Transverse colon (tissue), 4 donors: ENCODE results near the gene MAMSTR. TPM values are rescaled to one million over a fixed set of nuclear protein-coding genes. Genes with fewer than 3 reads are reported as not detected.
A peak's percentile ranks its signal among the peaks of the same experiment; 100 is the strongest.

Source experiments
- DNase-seq: peaks from one replicate; pipeline ENCODE4 v3.0.0-alpha.2; 2019
- H3K27ac ChIP-seq, 4 donors: fragments of 200-600 bp; sonication (generic); 2 replicates each; pipeline ENCODE4 v1.5.1; 2016 to 2018; ENCODE audit warnings: inconsistent platforms in 4 of 4
- H3K27me3 ChIP-seq: fragments of 200-600 bp; sonication (generic); 2 replicates; pipeline ENCODE4 v1.5.1; 2017; ENCODE audit warnings: inconsistent platforms
- H3K36me3 ChIP-seq, 4 donors: fragments of 200-600 bp; sonication (generic); 2 replicates each; pipeline ENCODE4 v1.5.1; 2017 to 2019; ENCODE audit warnings: inconsistent platforms in 4 of 4
- H3K4me1 ChIP-seq, 4 donors: fragments of 200-600 bp; sonication (generic); 2 replicates each; pipeline ENCODE4 v1.5.1; 2017 to 2020; ENCODE audit warnings: inconsistent platforms in 4 of 4
- H3K4me3 ChIP-seq, 4 donors: fragments of 200-600 bp; sonication (generic); 1 replicate in 1 of 4; 2 replicates in 3 of 4; pipeline versions ENCODE4 v1.5.1 to v1.6.1; 2017 to 2019; ENCODE audit warnings: inconsistent platforms in 4 of 4
- H3K9me3 ChIP-seq, 2 donors: fragments of 200-600 bp; sonication (generic); 2 replicates each; pipeline ENCODE4 v1.5.1; 2017 to 2019; ENCODE audit warnings: inconsistent platforms in 2 of 2
- CTCF ChIP-seq, 5 experiments: fragments of 200-600 bp in 3 of 5; fragments of 450-650 bp in 2 of 5; sonication (generic) in 3 of 5; IDR thresholded peaks; 1 replicate in 2 of 5; 2 replicates in 3 of 5; pipeline ENCODE4 v1.5.1; 2016 to 2017; ENCODE audit warnings: antibody characterized with exemption in 5 of 5, inconsistent platforms in 3 of 5, mild to moderate bottlenecking in 2 of 5, moderate library complexity in 1 of 5
- EP300 ChIP-seq: sonication (generic); formaldehyde crosslinking; IDR thresholded peaks from one replicate; pipeline ENCODE4 v1.6.1; 2017; ENCODE audit warnings: antibody characterized with exemption, low read depth
- POLR2A ChIP-seq: fragments of 450-650 bp; IDR thresholded peaks from one replicate; pipeline ENCODE4 v1.6.1; 2016; ENCODE audit warnings: antibody characterized with exemption, mild to moderate bottlenecking, moderate library complexity
- POLR2AphosphoS5 ChIP-seq, 3 donors: sonication (generic); formaldehyde crosslinking; IDR thresholded peaks; one replicate each; pipeline ENCODE4 v1.6.1; 2016; ENCODE audit warnings: antibody characterized with exemption in 3 of 3
- WGBS, 2 donors: methylation state at CpG; one replicate each; pipeline ENCODE4 v1.1.5; 2018; ENCODE audit warnings: low coverage in 1 of 2; 5-methylcytosine and 5-hydroxymethylcytosine counted together
- in situ Hi-C, 4 donors: fragments of 200-750 bp; cut with MboI; loops; one replicate each; pipeline versions ENCODE4 v1.15.0 to v1.15.1; 2017; ENCODE audit warnings: low sequenced_read_pairs in 3 of 4, low pct_ligation_motif_present in 1 of 4, low pct_unique_long_range_greater_than_20kb in 1 of 4
- intact Hi-C: fragments of 100-400 bp; cut with DNase I; formaldehyde crosslinking; loops from one replicate; pipeline ENCODE4 v1.15.1; 2023; ENCODE audit warnings: low total_unique reads
- total RNA-seq, 4 donors: library from RNA; depleted of rRNA; stranded (reverse); fragments of >200 nt; gene quantifications; one replicate each; pipeline ENCODE4 v1.1.0, GENCODE V29; 2016

Gene MAMSTR
- total RNA-seq, 4 donors from 2014 or later: 0.55 to 2.2 (median 1.6) TPM; not detected in 1

GRCh38 chr19:48674921-48675824 is 44.4 kb downstream of the MAMSTR start:
- in situ Hi-C loops (no loop called here), intact Hi-C loops (loop anchor here (10.0 kb wide), 1 partner anchor 70 kb away; the partner anchor contains the start of genes IZUMO1 and RASIP1)
- Histone ChIP-seq H3K27me3 (no peaks in the 10 kb centered on the region), H3K4me3 (no peak overlapping the region), H3K27ac (peak overlapping the region in 1 of 4 donors; percentile 6), H3K36me3 (no peaks in the 10 kb centered on the region), H3K9me3 (no peaks in the 10 kb centered on the region), H3K4me1 (peaks cover 5 to 26% (median 18%) of the 10 kb centered on the region in 4 donors)
- peak; percentile 86 for DNase-seq
- TF ChIP-seq POLR2AphosphoS5 (IDR thresholded peaks at IDR 0.05): peak in 1 of 3 donors; percentile 18
- TF ChIP-seq CTCF (IDR thresholded peaks at IDR 0.05): peak; percentile 87 to 90 (median 88)
- TF ChIP-seq EP300: no peak
- TF ChIP-seq POLR2A: no peak
- WGBS, 2 donors: 0 to 40% methylated on average over 1 to 28 of the region's 28 CpGs

GRCh38 chr19:48674216-48674809 is 45.2 kb downstream of the MAMSTR start:
- H3K4me1 ChIP-seq: peaks cover 5 to 26% (median 18%) of the 10 kb centered on the region in 4 donors
- no peaks in the 10 kb centered on the region for H3K9me3 ChIP-seq
- TF ChIP-seq POLR2A: no peak
- H3K4me3 ChIP-seq: no peak overlapping the region
- intact Hi-C loops (loop anchor here (10.0 kb wide), 1 partner anchor 70 kb away; the partner anchor contains the start of genes IZUMO1 and RASIP1), in situ Hi-C loops (no loop called here)
- no peak for DNase-seq
- 93% methylated on average over 17 of the region's 19 CpGs; no CpG with 5 or more reads in 1 of the 2 donors for WGBS, 2 donors
- H3K36me3 ChIP-seq: no peaks in the 10 kb centered on the region
- H3K27me3 ChIP-seq: no peaks in the 10 kb centered on the region
- no peak overlapping the region for H3K27ac ChIP-seq

DNA sequence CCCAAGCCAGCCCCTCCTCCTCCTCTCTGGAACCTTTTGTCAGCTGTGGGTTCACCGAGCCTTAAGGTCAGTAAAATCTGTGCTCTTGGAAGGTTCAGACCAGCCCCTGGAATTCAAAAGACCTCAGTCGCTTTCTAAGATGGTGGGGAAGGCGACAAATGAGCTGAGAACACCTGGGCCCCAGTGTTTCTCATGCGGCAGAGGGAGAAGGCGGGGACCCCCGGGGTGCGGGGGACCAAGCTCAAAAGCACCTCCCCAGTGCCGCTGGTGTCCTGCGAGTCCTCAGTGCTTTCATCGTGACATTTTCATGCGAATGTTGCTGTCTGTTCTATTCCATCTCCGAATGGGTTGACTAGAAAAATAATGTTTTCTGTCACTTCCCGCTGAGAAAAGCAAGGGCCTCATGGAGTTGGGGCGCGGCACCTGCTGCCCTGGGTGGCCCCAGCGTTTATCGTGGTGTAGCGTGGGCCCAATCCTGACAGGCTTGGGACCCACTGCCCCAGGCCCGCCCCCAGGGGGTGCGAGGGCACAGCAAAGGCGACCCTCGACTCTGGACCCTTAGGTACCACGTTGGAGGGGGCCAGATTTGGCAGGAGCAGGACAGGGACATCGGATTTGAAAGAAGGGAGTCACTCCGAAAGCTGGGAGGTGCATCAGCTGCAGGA is 46.0 kb downstream of the MAMSTR start:
- Histone ChIP-seq H3K27ac (no peak overlapping the region), H3K27me3 (no peaks in the 10 kb centered on the region), H3K36me3 (no peaks in the 10 kb centered on the region), H3K4me3 (no peak overlapping the region), H3K4me1 (peaks cover 5 to 23% (median 17%) of the 10 kb centered on the region in 4 donors), H3K9me3 (no peaks in the 10 kb centered on the region)
- intact Hi-C loops: loop anchor here (10.0 kb wide), 1 partner anchor 71 kb away; the partner anchor contains the start of genes IZUMO1 and RASIP1
- no peak for DNase-seq
- 84% methylated on average over 25 of the region's 25 CpGs; no CpG with 5 or more reads in 1 of the 2 donors for WGBS, 2 donors
- in situ Hi-C loops: no loop called here
- TF ChIP-seq EP300: no peak
- TF ChIP-seq POLR2A: no peak
- no peak for TF ChIP-seq CTCF (IDR thresholded peaks at IDR 0.05)
- no peak for TF ChIP-seq POLR2AphosphoS5 (IDR thresholded peaks at IDR 0.05)

- Histone ChIP-seq H3K36me3 (no peaks in the 10 kb centered on the region), H3K27ac (no peak within 1 kb of the TSS), H3K4me3 (no peak within 1 kb of the TSS), H3K9me3 (no peaks in the 10 kb centered on the region), H3K27me3 (no peaks in the 10 kb centered on the region), H3K4me1 (peaks cover 5 to 20% (median 14%) of the 10 kb centered on the region in 4 donors)
- intact Hi-C loops: loop anchor here (10.0 kb wide), 1 partner anchor 72 kb away; the partner anchor contains the start of genes IZUMO1 and RASIP1
- no peak for DNase-seq
- WGBS, 2 donors: 83% methylated on average over 25 of the region's 25 CpGs; no CpG with 5 or more reads in 1 of the 2 donors
- TF ChIP-seq POLR2AphosphoS5 (IDR thresholded peaks at IDR 0.05) (no peak), POLR2A (no peak), CTCF (IDR thresholded peaks at IDR 0.05) (no peak), EP300 (no peak)
- in situ Hi-C loops: no loop called here
These were observed 46.5 kb downstream of the MAMSTR start, which contains the start of gene NTN5 for GRCh38 chr19:48672994-48673393. Gene NTN5 (minus strand): TSS chr19:48673017. CDS start chr19:48670986, 2,031 bp downstream.
